Activated CD4-positive, alpha-beta T cell treated with anti-CD3 and anti-CD28 coated beads, Interleukin-2, Interleukin-4, amounts not matched to agents 100 ng/mL and 50 ng/mL, durations not matched to agents 16 hours and 8 hours (primary cell): Measurements from ENCODE around the gene ITGAE.
A peak's percentile ranks its signal among the peaks of the same experiment; 100 is the strongest.

ENCODE experiments used
- DNase-seq: peaks from one replicate; pipeline ENCODE4 v3.0.0-alpha.2; 2020; ENCODE audit warnings: low spot score

Gene ITGAE

DNA sequence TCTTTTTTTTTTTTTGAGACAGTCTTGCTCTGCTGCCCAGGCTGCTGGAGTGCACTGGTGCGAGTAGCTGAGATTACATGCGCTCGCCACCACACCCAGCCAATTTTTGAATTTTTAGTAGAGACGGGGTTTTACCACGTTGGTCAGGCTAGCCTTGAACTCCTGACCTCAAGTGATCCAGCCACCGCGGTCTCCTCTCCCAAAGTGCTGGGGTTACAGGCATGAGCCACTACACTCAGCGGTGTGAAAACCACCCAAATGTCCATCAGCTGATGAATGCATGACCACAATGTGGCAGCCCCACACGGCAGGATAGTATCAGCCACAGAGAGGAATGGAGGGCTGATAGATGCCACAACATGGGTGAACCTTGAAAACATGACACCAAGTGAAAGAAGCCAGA lies 107.2 kb downstream of the ITGAE start:
- peak; percentile 77 for DNase-seq

DNA sequence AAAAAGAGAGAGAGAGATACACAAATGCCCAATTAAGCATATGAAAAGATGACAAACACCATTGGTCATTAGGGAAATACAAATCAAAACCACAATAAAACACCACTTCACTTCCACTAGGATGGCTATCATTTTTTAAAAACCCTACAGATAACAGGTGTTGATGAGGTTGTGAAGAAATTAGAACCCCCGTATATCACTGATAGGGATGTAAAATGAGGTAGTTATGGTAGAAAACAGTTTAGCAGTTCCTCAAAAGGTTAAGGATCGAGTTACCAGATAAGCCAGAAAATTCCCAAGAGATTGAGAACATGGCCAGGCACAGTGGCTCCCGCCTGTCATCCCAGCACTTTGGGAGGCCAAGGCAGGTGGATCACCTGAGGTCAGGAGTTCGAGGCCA lies 107.8 kb downstream of the ITGAE start:
- no peak for DNase-seq

DNA sequence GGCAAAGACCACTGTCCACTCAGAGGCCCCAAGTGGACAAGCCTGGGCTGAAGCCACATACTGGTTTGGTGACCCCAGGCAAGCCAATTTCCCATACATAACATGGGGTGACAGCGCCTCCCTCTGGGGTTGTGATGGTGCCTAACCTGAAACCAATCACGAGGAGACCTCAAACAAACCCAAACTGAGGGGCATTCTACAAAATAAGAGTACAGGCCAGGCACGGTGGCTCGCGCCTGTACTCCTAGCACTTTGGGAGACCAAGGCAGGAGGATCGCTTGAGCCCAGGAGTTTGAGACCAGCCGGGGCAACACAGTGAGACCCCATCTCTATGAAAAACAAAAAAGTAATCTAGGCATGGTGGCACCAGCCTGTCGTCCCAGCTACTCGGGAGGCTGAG lies 108.6 kb downstream of the ITGAE start:
- no peak for DNase-seq

DNA sequence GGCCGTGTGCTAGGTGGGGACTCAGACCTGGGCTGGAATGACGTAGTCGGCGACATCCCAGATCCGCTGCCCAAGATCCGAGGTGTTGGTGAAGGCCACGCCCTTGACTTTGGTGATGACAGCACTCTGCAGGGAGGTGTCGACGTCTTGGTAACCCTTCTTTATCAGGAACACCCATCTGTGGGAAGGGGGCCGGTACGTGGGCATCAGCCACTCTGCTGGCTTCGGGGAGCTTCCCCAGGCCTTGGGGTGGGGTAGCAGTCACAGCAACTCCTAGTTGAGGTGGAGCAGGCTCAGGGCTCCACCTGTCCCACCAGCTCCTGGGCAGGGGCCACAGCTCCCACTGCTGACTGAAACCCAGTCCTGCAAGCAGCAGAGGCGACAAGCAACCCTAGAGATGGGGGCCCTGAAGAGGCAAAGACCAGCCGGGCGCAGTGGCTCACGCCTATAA lies 109.3 kb downstream of the ITGAE start:
- no peak for DNase-seq

DNA sequence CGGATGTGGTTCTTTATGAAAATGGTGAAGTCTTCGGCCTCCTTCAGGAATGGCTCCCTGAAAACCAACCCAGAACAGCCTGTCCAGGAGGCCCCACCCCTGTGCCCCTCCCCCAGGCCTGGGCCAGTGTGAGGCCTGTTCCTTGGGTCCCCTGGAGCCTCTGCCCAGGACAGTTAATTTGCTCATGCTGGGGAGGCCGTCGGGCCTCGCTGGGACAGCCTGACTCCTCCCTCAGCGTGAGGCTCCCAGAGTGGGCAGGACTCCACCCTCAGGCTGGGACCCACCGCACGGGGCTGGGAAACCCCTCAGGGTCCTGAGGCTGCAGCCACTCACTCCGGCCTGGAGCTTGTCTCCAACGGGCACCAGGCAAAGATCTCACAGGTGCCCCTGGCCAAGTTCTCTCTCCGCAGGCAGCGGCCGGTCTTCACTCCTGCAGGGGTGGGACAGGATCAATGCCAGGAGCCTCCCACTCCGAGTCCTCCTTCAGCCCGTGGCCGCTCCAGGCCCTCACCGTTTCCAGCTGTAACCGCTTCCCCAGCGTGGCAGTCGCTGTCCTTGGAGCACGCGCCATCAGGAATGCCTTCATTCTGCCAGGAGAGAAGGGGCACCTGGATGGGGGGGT lies 110.8 kb downstream of the ITGAE start:
- no peak for DNase-seq

DNA sequence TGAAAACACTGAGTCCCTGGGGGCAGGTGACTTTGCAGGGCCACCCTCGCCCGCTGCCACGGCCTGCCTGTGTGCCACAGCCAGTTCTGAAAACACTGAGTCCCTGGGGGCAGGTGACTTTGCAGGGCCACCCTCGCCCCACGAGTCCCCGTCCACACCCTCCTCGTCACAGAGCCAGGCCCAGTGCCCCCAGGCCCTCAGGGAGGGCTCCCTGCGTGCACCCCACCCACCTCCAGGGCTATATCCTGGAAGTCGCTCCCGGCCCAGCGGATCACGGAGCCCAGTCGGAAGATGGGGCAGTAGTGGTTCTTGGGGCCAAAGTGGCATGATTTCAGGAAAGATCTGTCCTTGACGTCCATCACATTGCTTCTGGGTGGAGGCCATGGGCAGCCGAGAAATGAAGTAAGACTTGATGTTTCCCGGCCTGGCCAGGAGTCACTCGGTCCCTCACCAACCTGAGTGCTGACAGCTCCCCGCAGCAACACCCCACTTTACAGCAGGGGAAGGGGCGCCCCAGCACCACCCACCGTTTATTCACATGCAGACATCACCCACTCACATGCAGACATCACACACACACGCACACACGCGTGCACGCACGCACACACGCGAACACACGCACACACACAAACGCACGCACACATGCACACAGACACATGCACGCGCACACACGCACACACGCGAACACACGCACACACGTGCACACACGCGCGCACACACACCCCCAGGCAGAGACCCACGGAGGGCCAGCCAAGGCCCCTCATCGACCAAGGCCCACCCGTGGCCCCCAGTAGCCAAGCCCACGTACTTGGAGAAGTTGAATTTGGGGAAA lies 111.5 kb downstream of the ITGAE start:
- no peak for DNase-seq

DNA sequence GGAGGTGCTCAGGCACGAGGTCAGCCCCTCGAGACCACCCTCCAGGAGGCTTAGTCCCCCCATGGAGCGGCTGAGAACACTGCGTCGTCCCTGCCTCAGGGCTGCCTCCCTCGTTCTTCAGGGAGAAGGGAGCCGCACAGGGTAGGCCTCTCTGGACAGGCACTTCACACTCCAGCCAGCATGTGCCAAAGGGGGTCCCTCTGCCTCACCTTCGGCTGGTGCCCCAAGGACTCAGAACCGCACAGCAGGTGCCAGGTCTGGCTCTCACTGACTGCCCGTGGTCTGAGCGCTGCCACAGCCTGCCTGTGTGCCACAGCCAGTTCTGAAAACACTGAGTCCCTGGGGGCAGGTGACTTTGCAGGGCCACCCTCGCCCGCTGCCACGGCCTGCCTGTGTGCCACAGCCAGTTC lies 112.1 kb downstream of the ITGAE start:
- no peak for DNase-seq

DNA sequence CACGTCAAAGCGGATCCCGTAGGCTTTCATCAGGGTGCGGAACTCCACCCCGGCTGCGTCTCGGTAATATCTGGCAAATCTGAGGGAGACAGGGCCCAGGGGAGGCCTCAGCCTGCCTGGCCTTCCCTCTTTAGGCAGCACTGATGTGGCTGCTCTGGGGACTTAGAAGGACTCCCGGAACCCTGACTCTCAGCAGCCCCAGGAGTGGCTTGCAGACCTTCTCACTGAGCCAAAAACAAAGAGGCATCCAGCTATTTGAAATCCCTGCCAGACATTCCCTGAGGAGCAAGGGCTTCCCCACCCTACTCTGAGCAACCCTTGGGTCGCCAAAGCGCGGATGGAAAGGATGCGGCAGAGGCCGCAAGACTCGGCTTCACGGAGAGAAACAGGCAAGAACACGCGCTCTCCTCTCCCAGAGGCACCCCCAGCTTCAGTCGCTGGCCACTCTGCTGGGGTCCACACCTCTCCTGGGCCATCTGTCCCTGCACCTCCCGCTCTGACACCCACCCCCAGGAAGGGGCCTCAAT lies 112.9 kb downstream of the ITGAE start:
- no peak for DNase-seq

DNA sequence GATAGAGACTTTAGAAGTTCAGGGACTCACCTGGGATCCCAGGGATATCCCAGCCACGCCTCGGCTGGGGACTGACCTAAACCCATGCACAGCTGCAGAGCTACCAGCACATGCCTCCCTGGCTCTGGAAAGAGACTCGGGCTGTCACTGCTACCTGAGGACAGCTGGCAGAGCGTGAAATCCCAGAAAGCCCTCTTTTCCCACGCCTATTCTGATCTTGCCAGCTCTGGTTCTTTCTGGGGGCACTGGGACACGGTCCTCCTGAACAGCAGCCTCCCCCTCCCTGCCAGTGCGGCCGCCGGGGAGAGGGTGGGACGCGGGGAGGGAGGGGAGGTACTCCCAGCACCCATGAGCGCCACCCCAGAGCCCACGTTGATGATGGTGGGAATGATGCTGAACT lies 115.8 kb downstream of the ITGAE start:
- DNase-seq, result no peak

DNA sequence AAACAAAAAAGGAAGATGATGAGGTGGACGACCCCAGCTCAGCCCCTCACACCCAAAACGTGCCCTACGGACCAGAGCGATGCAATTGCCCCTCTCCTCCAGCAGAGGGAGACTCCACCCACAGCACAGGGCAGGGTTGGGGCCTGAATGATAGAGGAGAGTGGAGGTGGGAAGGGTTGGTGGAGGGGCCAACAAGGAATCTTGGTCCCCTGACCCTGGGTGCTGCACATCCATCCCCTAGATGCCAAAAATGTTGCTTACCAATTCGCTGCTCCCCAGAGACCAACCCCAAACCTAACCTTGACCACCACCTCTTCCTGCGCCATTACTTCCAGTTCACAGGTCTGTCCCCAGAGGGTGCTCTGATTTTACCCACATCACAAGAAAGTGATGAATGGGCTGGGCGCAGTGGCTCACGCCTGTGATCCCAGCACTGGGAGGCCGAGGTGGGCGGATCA lies 117.9 kb downstream of the ITGAE start:
- peak; percentile 67 for DNase-seq

DNA sequence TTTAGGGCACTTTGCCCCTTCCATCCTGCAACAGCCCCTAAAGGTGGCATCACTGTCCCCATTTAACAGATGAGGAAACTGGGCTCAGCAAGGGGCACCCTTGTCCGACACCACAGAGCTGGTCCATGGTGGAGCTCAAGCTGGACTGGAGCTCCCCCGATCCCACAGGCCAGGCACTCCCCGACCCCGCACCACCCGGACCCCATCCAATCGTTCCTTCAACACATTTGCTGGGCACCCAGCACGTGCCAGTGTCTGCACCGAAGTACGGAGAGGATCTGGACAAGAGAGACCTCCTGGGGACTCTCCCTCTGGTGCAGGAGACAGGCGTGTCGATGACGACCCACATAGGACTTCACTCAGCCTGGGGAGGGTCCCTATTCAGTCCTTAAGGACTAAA lies 119.0 kb downstream of the ITGAE start:
- DNase-seq, result no peak

DNA sequence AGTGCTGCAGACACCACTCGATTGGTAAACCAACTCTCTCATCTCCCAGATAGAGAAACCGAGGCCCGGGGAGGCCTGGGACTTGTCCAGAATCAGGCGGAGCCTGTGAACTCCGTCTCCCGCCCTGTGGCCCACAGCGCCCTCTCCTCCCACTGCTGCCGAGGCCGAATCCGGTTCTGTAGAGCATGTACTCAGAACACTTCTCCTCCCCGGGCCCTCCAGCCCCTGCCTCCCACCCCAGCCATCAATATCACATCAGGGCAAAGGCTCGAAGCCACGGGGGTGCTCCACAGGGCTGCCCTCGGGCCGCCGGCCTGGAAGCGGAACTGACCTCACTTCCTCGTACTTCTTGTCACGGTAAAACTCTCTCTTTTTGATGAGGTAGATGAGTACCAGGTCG lies 119.4 kb downstream of the ITGAE start:
- no peak for DNase-seq

DNA sequence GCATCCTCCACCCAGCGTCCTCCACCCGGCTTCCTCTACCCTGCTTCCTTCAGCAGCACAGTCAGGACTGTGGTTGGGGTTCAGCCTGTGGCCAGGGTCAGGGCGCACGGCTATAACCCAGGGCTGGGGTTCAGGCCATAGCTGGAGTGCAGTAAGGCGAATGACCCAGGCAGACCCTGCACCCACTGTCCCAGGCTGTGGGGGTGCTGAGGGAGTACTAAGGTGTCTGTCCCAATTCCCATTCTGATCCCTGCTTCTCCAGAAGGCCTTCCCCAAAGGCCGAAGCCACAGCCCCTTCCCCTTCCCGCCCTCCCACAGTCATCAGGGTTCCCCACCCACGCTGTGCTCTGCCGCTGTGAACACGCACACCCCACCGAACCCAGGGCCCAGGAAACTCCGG lies 119.9 kb downstream of the ITGAE start:
- DNase-seq, result no peak

DNA sequence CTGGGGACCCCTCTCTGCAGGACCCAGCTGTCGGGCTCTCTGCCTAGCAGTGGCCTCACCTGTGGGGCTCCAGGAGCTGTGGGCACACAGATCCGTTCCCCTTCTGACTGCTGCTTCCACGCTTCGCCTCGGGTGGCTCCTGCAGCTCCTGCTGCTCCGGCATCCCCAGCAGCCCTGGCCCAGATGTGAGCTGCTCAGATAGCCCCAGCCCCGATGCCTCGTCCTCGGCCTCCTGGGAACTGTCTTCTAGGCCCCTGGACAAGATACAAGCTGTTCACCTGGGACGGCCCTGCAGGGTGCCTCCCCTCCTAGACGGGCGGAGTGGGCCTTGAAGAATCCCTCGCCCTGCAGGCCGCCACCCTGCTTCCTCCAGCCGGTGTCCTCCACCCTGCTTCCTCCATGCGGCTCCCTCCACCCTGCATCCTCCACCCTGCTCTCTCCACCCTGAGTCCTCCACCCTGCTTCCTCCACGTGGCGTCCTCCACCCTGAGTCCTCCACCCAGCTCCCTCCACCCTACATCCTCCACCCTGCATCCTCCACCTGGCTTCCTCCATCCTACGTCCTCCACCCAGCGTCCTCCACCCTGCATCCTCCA lies 121.4 kb downstream of the ITGAE start:
- DNase-seq, result no peak

DNA sequence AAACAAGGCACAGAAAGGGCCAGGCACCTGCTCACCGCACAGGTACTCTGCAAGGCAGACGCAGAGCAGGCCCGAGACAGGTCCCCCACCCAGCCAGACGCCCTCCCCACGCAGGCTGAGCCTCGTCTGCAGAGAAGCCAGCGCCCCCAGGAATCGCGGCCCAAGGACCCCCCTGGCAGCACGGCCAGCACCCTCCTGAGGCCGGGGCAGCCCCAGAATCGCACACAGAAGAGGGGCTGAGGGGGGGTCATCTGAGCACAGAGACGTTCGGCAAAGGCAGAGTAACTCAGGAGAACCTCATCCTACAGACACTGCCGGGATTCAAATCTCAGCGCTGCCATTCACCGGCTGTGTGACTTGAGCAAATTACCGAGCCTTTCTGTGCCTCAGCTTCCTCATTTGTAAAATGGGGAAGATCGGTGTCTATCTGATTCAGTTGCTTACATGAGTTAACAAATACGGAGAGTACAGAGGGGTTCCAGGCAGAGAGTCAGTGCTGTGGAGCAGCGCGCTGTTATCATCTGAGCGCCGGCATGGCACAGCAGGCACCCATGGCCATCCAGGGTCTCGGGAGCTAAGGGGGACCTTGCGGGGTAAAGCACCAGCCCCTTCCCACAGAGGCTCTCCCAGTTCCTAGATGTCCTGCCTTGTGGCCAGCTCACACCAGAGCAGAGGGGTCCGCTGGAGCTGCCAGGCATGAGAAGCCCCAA lies 122.0 kb downstream of the ITGAE start:
- no peak for DNase-seq

DNA sequence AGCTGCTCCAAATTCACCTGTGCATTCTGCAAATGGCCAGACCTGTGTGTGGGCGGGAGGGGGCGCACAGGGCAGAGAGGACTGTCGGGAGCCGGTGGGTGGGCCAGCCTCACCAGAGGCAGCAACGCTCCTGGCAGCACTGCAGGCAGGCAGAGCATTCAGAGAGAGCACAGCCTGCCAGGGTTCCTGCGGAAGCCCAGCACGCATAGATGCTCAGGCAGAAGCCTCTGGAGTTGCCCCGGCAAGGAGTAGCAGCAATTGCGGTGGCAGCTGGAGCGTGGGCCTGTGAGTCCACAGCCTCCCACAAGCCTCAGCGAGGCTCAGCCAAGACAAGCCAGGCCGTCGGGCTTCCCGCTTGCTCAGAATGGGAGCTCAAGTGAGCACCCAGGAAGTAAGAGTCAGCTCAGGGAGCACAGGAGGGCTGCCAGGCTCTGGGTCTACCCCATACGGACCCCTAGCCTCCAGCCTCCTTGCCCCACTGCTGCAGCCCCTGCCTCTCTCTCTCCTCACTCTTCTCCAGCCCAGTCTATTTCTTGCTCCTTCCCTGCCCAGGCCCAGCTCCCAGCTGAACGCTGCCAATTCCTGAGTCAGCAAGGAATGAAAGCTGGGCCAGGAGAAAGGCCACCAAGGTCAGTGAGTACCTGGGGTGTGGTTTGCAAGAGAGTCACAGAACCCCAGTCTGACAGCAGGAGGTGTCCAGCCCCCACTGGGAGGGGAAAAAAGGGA lies 122.7 kb downstream of the ITGAE start:
- no peak for DNase-seq

DNA sequence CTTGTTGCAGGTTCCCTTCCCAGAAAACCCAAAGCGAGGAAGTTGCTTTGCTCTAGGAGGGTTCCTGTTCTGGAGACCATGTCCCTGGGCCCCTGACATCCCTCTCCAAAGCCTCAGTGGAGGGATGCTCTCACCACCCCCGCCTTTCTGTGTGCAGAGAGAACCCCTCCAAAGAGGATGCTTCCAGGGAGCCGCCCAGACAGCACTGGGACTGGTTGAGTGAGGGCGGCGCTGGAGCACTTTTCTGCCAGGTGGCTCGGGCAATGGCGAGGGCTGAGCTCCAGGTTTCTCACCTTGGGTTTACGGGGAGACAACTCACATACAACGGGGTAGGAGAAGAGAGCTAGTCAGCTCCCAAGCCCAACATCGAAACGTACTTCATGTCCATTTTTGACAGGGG lies 125.1 kb downstream of the ITGAE start:
- DNase-seq, result no peak

DNA sequence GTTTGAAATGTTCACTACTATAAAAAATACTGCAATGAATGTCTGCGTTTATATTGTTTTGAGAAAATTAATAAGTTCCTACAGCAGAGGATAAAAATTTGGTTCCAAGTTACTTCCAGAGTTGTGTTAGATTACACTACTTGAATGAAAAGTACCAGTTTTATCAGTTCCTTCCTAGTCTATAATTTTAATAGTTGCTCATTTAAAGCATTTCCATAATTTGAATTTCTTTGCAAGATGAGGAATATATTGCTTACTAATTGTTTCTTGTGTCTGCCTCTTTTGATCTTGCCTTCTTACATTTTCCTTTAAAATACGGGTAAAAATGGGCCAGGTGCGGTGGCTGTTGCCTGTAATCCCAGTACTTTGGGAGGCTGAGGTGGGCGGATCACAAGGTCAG lies 128.4 kb downstream of the ITGAE start:
- no peak for DNase-seq

DNA sequence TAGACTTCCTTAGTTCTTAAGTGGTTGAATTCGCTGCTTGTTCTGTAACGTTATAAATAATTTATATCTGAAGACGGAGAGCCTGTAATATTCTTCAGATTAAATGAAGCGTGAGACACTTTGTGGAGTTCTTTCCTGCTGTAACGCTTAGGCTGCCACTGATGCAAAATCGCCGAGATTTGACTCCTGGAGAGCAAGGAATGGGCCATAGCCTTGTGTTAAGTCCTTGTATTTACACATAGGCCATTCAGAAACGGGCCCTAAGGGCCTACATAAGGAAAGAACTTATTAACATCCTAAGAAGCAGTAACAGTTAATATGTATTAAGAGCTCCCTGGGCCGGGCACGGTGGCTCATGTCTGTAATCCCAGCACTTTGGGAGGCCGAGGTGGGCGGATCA lies 131.4 kb downstream of the ITGAE start:
- no peak for DNase-seq

DNA sequence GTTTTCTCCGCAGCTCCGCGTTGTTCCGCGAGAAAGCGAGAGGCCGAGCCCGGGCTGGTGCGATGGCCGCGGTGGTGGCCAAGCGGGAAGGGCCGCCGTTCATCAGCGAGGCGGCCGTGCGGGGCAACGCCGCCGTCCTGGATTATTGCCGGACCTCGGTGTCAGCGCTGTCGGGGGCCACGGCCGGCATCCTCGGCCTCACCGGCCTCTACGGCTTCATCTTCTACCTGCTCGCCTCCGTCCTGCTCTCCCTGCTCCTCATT lies 132.0 kb downstream of the ITGAE start:
- no peak for DNase-seq

DNA sequence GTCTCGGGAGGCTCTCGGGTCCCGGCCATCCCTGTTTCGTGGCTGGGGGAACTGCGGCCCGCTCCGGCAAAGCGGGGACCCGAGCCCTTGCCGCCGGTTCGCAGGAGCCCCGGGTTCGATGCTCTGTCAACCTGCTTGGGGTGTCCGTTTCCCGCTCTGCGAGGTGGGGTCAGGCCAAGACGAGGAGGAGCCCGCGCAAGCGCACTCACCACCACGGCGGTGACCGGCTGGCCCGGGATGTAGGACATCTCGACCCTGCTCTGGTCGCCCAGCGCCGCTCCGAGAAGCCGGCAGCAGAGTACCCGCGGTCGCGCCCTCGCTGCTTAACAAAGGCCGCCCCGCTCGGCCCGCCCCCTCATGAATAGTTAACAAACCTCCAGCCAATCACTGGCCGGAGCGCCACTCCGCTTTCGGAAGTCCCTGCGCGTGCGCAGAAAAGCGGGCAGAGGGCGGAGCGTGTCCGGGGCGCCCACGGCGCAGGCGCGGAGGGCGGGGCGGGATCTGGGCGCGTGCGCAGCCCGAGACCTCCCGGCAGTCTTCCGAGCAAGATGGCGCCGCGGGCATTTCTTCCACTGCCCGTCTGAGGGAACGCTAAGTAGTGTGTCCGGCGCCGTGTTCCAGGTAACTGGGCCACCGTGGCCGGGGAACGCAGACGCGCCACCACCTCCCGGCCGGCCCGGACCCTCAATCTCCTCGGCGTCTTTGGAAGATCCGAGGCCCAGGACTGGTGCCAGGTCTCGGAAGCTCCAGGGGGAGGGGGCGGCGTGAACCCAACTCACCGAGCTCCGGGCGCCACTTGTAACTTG lies 132.5 kb downstream of the ITGAE start, which contains the start of the genes EMC6 and TAX1BP3:
Gene EMC6, plus strand, starts transcription at position 534 of the 806 bp plus-strand sequence. CDS start 335 bp downstream, outside the sequence.
Gene TAX1BP3, minus strand, starts transcription at position 300 of the 806 bp plus-strand sequence. Its CDS starts 52 bp downstream, at position 248.
- peak; percentile 99 for DNase-seq
